GM23338 (cell line): ENCODE measurements around the gene ASMT. TPM values are rescaled to one million over a fixed set of nuclear protein-coding genes. Genes with fewer than 3 reads are reported as not detected.

ENCODE experiments used
- ATAC-seq: fragments of 200-7000 bp; cut with Tn5 transposase; 3 replicates; pipeline ENCODE4 v1.9.1; 2020
- DNase-seq: peaks from one replicate; pipeline ENCODE4 v3.0.0-alpha.2; 2015; ENCODE audit warnings: low spot score
- H2AFZ ChIP-seq: fragments of 200-600 bp; sonication (generic); 2 replicates; pipeline ENCODE4 v1.8.0; 2016; ENCODE audit warnings: antibody characterized with exemption, mild to moderate bottlenecking, moderate library complexity
- H3F3A ChIP-seq: fragments of 200-600 bp; sonication (generic); replicated peaks from 2 replicates; pipeline ENCODE4 v1.8.0; 2017; ENCODE audit warnings: antibody characterized with exemption, mixed run types, low read depth
- H3K27ac ChIP-seq: fragments of 200-600 bp; sonication (generic); 2 replicates; pipeline ENCODE4 v1.6.1; 2016; ENCODE audit warnings: low read depth
- H3K27me3 ChIP-seq: fragments of 200-600 bp; sonication (generic); 2 replicates; pipeline ENCODE4 v1.8.0; 2016; ENCODE audit warnings: mild to moderate bottlenecking, mixed run types, moderate library complexity; ENCODE audit not compliant: insufficient read depth
- H3K36me3 ChIP-seq: fragments of 200-600 bp; sonication (generic); 2 replicates; pipeline ENCODE4 v1.8.0; 2016; ENCODE audit warnings: mild to moderate bottlenecking; ENCODE audit not compliant: insufficient read depth
- H3K4me1 ChIP-seq: fragments of 200-600 bp; sonication (generic); 2 replicates; pipeline ENCODE4 v1.8.0; 2016; ENCODE audit warnings: mild to moderate bottlenecking, moderate library complexity; ENCODE audit not compliant: insufficient read depth
- H3K4me2 ChIP-seq: fragments of 200-600 bp; sonication (generic); 2 replicates; pipeline ENCODE4 v1.7.1; 2017; ENCODE audit warnings: mixed run types
- H3K4me3 ChIP-seq: fragments of 200-600 bp; sonication (generic); 2 replicates; pipeline ENCODE4 v1.6.1; 2016; ENCODE audit warnings: mixed run types
- H3K79me2 ChIP-seq: fragments of 200-600 bp; sonication (generic); replicated peaks from 2 replicates; pipeline ENCODE4 v1.8.0; 2017; ENCODE audit warnings: mild to moderate bottlenecking; ENCODE audit not compliant: insufficient read depth
- H3K9me2 ChIP-seq: fragments of 200-600 bp; sonication (generic); 2 replicates; pipeline ENCODE4 v1.8.0; 2017; ENCODE audit not compliant: insufficient read depth
- H4K20me1 ChIP-seq: fragments of 200-600 bp; sonication (generic); replicated peaks from 2 replicates; pipeline ENCODE4 v1.8.0; 2017; ENCODE audit warnings: mild to moderate bottlenecking; ENCODE audit not compliant: insufficient read depth
- H3K27ac Mint-ChIP-seq: 2 replicates; pipeline ENCODE4 v1.8.0; 2020; ENCODE audit warnings: inconsistent platforms, mild to moderate bottlenecking, moderate library complexity, mixed read lengths
- H3K27me3 Mint-ChIP-seq: 3 replicates; pipeline ENCODE4 v1.8.0; 2022; ENCODE audit warnings: low read depth, mild to moderate bottlenecking, moderate library complexity, mixed read lengths, inconsistent platforms; ENCODE audit not compliant: insufficient read depth, poor library complexity
- H3K36me3 Mint-ChIP-seq: 3 replicates; pipeline ENCODE4 v1.8.0; 2021; ENCODE audit warnings: low read depth, mild to moderate bottlenecking, inconsistent platforms, moderate library complexity, mixed read lengths
- H3K4me1 Mint-ChIP-seq: 3 replicates; pipeline ENCODE4 v1.8.0; 2020; ENCODE audit warnings: mild to moderate bottlenecking, inconsistent platforms, mixed read lengths
- H3K4me3 Mint-ChIP-seq: 3 replicates; pipeline ENCODE4 v1.8.0; 2021; ENCODE audit warnings: moderate library complexity, mild to moderate bottlenecking, inconsistent platforms, mixed read lengths
- H3K9me3 Mint-ChIP-seq: 3 replicates; pipeline ENCODE4 v1.8.0; 2020; ENCODE audit warnings: moderate library complexity, mild to moderate bottlenecking, inconsistent platforms, mixed read lengths
- CREB1 ChIP-seq: fragments of 250-450 bp; sonication (Bioruptor Pico); IDR thresholded peaks from 2 replicates; pipeline ENCODE4 v1.5.0; 2020; ENCODE audit warnings: low read depth, mild to moderate bottlenecking, moderate library complexity
- EZH2 ChIP-seq: fragments of 200-600 bp; sonication (generic); IDR thresholded peaks from one replicate; pipeline ENCODE4 v1.8.0; 2017; ENCODE audit warnings: antibody characterized with exemption, mild to moderate bottlenecking, low read depth; ENCODE audit not compliant: unreplicated experiment
- EZH2phosphoT487 ChIP-seq: fragments of 200-600 bp; sonication (generic); IDR thresholded peaks from one replicate; pipeline ENCODE4 v1.8.1; 2018; ENCODE audit warnings: antibody characterized with exemption; ENCODE audit not compliant: unreplicated experiment
- JUNB ChIP-seq: IDR thresholded peaks from one replicate; pipeline ENCODE4 v1.6.1; 2016; ENCODE audit warnings: antibody characterized with exemption; ENCODE audit not compliant: unreplicated experiment
- NANOG ChIP-seq: IDR thresholded peaks from 2 replicates; pipeline ENCODE4 v1.6.1; 2016; ENCODE audit warnings: antibody characterized with exemption, borderline replicate concordance
- REST ChIP-seq: IDR thresholded peaks from one replicate; pipeline ENCODE4 v1.6.1; 2018; ENCODE audit warnings: antibody characterized with exemption; ENCODE audit not compliant: unreplicated experiment
- STAT1 ChIP-seq: IDR thresholded peaks from one replicate; pipeline ENCODE4 v1.6.1; 2016; ENCODE audit warnings: antibody characterized with exemption; ENCODE audit not compliant: unreplicated experiment
- ZNF114 ChIP-seq: fragments of 250-450 bp; sonication (Bioruptor Pico); IDR thresholded peaks from 2 replicates; pipeline ENCODE4 v1.5.0; 2020; ENCODE audit warnings: mild to moderate bottlenecking, moderate library complexity
- ZNF331 ChIP-seq: fragments of 250-450 bp; sonication (Bioruptor Pico); IDR thresholded peaks from 2 replicates; pipeline ENCODE4 v1.5.0; 2020; ENCODE audit warnings: low read depth, mild to moderate bottlenecking, moderate library complexity
- polyA plus RNA-seq: library from polyadenylated mRNA; unstranded; fragments of >200 nt; fragmentation: Nextera tagmentation; extraction: Ambion mirVana; gene quantifications from 2 replicates; pipeline ENCODE4 v1.2.1, GENCODE V29; 2016
- total RNA-seq: library from RNA; depleted of rRNA; stranded (reverse); fragments of >200 nt; shearing (Covaris generic); gene quantifications from 2 replicates; pipeline ENCODE4 v1.2.3, GENCODE V29; 2014
- TF ChIP-seq, protein P1 (sequence below): IDR thresholded peaks from 2 replicates; pipeline ENCODE4 v1.6.1; 2016; ENCODE audit warnings: antibody characterized with exemption
- TF ChIP-seq, protein P2 (sequence below), 2 experiments: fragments of 200-600 bp in 1 of 2; sonication (generic) in 1 of 2; conservative IDR thresholded peaks; 2 replicates each; pipeline versions ENCODE4 v1.5.1 to v1.6.1; 2016 to 2017; ENCODE audit warnings: antibody characterized with exemption in 2 of 2, low read depth in 2 of 2, mild to moderate bottlenecking in 2 of 2, moderate library complexity in 1 of 2

The ASMT gene
- total and polyA plus RNA-seq, 2 experiments from 2014 or later, result 0.53 to 2.4 TPM

GRCh38 chrX:1661922-1662221 lies 47.0 kb downstream of the ASMT start (continued):
- TF ChIP-seq EZH2phosphoT487 (no peak), REST (no peak)

DNA sequence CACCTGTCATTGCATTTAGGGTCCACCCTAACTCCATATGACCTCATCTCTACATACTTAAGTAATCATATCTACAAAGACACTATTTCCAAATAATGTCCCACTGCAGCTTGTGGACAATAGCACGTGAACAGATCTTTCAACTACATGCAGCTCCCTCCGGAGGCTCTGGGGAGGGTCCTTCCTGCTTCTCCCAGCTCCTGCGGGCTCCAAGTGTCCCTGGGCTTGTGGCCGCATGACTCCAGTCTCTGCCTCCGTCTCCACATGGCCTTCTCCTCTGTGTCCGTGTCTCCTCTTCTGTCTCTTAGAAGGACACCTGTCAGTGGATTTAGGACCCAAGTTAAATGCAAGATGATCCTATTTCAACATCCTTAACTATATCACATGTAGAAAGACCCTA lies 52.7 kb downstream of the ASMT start:
- no peaks in the 10 kb centered on the region for H3K9me2 ChIP-seq
- ATAC-seq (no peak), DNase-seq (no peak)
- no peaks in the 10 kb centered on the region for H3K4me1 ChIP-seq
- Mint-ChIP-seq H3K36me3 (peaks cover 4% of the 10 kb centered on the region; the same call in 1 of the 3 replicates), H3K27me3 (peaks cover 1% of the 10 kb centered on the region), H3K4me1 (no peaks in the 10 kb centered on the region), H3K4me3 (no peak overlapping the region), H3K9me3 (peaks cover 13% of the 10 kb centered on the region; the same call in 2 of the 3 replicates), H3K27ac (no peak overlapping the region)
- H3K27me3 ChIP-seq, result no peaks in the 10 kb centered on the region
- H3K79me2 ChIP-seq, result no peaks in the 10 kb centered on the region
- no peak overlapping the region for H3K4me2 ChIP-seq
- no peak overlapping the region for H2AFZ ChIP-seq
- H3K4me3 ChIP-seq, result no peak overlapping the region
- no peaks in the 10 kb centered on the region for H3F3A ChIP-seq
- no peaks in the 10 kb centered on the region for H4K20me1 ChIP-seq
- H3K27ac ChIP-seq, result no peak overlapping the region
- no peaks in the 10 kb centered on the region for H3K36me3 ChIP-seq
- TF ChIP-seq NANOG (no peak), STAT1 (no peak), EZH2 (no peak), ZNF114 (CRISPR knock-in tag) (no peak), EZH2phosphoT487 (no peak), CREB1 (CRISPR knock-in tag) (no peak), ZNF331 (no peak), REST (no peak), JUNB (no peak)
- TF ChIP-seq, protein P1, sequence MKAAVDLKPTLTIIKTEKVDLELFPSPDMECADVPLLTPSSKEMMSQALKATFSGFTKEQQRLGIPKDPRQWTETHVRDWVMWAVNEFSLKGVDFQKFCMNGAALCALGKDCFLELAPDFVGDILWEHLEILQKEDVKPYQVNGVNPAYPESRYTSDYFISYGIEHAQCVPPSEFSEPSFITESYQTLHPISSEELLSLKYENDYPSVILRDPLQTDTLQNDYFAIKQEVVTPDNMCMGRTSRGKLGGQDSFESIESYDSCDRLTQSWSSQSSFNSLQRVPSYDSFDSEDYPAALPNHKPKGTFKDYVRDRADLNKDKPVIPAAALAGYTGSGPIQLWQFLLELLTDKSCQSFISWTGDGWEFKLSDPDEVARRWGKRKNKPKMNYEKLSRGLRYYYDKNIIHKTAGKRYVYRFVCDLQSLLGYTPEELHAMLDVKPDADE, result no peak
- TF ChIP-seq, protein P2, sequence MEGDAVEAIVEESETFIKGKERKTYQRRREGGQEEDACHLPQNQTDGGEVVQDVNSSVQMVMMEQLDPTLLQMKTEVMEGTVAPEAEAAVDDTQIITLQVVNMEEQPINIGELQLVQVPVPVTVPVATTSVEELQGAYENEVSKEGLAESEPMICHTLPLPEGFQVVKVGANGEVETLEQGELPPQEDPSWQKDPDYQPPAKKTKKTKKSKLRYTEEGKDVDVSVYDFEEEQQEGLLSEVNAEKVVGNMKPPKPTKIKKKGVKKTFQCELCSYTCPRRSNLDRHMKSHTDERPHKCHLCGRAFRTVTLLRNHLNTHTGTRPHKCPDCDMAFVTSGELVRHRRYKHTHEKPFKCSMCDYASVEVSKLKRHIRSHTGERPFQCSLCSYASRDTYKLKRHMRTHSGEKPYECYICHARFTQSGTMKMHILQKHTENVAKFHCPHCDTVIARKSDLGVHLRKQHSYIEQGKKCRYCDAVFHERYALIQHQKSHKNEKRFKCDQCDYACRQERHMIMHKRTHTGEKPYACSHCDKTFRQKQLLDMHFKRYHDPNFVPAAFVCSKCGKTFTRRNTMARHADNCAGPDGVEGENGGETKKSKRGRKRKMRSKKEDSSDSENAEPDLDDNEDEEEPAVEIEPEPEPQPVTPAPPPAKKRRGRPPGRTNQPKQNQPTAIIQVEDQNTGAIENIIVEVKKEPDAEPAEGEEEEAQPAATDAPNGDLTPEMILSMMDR (conservative IDR thresholded peaks at IDR 0.05; ENCODE audit: low read depth in 2 of 2), result no peak
